AML-193 (cell line): Measurements from ENCODE around the gene NR4A3.
"Not testable (repeated sequence)": the region's sequence is repeated elsewhere in the genome, so short reads cannot be mapped to it uniquely, and the experiment has no call there.

Experiments
- DNase-seq, 2 experiments: peaks; one replicate each; lab custom pipeline; 2025; lab: John Stamatoyannopoulos, UW

Gene NR4A3

DNA sequence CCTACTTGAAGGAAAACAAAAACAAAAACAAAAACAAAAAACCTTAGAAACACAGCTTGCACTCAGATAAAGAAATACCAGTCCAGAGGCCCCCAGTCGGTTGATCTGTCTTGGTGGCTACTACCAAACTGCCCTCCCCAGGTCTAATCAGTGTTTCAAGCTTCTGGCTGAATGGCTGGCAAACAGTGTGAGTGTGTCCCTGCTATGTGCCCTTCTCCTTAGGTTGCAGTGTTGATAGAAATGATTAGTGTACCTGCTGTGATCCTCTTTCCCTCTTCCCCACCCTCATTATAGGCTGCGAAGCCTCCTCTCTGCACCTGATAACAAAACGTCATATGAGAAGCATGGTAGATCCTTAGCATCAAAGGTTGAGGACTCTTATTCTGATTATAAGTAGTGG is 12.8 kb downstream of the NR4A3 start:
- no peak for DNase-seq

DNA sequence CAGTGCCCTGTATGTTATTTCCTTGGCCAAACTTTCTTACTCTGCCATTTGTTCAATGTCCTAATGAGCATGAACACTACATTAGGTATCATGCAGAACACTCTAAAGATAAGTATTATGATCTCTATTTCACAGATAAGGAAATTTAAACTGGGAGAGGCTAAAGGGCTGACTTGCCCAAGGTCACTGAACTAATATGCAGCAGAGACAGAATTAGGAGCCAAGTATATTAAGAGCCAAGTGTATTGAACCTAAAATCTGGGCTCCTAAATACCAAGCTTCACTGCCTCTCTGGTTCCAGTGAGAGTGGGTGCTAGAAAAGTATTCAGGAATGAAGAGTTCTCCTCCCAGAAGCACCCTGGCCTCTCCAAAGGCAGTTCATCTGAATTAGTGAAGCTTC is 13.5 kb downstream of the NR4A3 start:
- no peak for DNase-seq

DNA sequence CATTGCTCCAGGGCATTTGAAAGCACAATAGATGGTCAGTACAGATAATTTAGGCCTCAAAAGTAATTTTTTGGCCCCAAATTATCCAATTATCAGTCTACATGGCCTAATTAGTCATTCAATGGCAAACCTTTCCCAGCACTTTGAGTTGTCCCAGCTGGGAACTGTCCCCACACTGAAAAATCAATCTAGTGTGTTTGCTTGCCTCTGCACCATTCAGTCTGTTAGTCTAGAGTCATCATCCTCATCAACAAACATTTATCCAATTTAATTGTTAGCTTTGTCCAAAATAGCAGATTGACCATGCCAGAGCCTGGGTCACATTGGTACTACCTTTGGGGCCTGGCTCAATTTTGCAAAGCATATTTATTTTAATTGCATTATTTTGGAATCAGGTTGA is 13.9 kb downstream of the NR4A3 start:
- DNase-seq: no peak

DNA sequence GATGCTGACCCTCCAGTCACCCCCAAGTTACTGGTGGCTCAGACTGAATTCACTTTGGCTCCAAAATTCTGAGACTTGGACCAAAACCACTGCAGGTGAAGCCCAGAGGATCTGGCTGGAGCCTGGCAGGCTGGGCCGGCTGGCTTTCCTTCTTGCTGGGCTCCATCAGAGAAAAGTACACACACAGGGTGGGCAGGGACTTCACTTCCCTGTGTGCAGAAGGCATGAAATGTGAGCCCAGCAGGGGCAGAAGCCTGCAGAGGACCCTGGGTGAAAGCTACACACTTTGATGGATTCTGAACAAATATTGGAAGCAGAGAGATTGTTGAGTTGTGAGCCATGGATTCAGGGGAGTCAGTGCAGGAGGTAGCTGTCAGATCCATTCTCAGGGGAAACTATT is 18.4 kb downstream of the NR4A3 start:
- DNase-seq: no peak

DNA sequence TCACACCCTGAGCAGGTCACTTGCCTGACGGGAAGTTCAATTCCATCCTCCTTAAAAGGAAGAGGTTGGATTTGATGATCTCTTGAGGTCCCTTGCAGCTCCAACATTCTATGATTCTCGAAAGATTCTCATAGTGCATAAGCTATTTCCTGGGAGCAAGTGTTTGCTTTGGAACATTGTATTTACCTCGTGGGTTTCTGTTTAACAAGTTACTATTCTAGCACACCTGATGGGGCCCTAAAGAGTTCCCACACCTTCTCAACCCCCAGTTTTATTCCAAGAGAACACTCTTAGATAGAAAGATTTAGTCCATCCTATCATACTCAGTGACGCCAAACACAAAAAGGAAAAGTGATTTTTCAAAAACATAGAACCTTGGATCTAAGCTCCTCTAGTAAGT is 23.4 kb downstream of the NR4A3 start:
- DNase-seq: no peak

DNA sequence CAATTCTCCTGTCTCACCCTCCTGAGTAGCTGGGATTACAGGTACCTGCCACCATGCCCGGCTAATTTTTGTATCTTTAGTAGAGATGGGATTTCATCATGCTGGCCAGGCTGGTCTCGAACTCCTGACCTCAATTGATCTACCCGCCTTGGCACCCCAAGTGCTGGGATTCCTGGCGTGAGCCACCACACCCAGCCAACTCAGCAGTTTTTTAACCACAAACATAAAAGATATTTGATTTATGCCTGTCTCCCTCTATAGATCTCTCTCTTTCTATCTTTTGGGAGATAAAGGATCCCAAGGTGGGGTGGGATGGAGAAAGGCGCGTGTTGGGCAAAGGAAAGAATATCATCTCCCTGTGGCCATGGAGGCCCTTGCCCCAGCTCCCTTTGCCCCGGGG is 26.8 kb downstream of the NR4A3 start:
- no peak for DNase-seq

DNA sequence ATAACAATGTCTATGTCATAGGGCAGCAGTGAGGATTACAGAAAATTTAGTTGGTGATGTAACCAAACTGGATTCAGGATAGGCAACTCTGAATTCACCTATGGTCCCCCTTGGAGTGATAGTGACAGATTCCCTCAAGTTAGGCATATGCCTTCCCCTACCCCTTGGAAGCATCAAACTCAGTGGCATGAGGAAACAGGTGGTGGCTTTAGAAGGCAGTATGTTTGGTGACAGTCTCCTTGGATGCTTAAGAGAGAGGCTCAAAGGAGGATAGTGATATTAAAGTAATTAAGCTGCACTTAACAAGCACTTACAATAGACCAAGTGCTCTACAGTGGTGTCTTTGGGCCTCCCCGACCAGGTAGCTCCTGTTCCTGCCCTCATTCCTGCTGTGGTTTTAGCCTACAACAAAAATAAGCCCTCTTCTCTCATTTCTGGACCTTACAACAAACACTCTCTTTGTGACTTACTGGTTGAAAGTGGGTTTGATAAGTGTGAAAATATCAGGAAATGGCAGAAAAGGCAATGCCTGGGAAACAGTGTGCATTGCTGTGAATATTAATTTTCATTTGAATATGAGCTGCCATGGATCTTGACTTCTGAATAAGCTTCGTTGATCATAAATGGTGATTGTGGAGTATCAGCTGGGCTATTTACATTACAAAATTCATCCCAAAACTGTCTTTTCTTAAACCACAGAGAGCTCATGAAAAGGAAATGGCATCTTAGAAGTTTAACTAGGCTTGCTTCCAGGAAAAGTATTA is 29.2 kb downstream of the NR4A3 start:
- no peak for DNase-seq

DNA sequence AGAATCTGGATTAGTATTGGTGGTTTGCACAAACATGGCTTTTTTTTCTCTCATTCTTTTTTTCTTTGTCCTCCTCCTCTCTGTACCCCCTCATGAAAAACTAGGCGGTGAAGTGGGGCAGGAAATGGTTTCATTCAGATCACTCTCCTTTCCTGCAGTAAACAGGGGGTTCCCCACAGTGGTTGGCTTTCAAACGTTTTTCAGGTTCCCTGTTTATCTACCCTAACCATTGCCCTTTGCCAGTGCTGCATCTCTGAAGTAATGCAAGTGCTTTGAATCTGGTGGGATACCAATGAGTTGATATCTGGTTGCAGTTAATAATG is 29.8 kb downstream of the NR4A3 start:
- no peak for DNase-seq

DNA sequence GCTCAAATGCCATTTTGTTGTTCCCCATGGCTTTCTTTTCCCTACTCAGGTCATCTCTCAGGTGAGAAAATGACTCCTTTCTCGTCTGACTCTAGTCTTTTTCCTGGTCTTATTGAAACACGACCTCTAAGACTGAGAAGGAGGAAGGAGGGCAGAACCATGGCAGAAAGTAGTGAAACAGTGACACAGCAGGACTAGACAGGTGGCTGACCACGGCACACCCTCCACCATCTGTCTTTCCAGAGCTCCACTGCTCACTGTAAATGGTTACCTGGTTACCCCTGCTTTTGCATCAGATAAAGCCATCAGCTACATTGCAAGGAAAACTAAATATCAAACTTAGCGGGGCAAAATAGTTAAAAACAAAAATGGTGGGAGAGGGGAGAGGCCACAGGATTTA is 30.9 kb downstream of the NR4A3 start:
- no peak for DNase-seq

DNA sequence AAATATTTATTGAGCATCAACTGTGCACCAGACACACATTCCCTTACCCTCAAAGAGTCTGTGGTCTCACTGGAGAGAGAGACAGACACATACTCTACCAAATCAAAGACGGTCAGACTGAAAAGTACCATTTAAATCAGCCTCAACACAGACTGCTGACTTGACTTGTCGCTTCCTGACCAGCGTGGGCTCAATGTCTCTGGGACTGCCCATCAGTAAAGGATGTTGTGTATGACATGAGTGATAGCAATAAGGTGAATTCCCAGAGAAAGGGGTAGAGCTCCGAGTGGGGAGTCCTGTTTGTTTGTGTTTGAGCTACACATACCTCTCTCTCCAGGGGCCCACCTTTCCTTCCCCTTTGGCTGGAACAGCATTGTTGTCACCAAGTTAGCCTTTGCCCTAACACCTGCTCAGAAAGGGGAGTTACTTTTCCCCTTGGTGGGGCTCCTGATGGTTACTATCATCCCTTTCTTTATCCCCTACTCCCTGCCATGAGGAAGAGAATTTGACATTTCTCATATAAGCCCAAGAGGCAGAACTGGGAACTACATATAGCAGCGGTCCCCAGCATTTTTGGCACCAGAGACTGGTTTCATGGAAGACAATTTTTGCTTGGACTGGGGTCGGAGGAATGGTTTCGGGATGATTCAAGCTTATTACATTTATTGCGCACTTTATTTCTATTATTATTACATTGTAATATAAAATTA is 33.9 kb downstream of the NR4A3 start:
- DNase-seq: no peak

DNA sequence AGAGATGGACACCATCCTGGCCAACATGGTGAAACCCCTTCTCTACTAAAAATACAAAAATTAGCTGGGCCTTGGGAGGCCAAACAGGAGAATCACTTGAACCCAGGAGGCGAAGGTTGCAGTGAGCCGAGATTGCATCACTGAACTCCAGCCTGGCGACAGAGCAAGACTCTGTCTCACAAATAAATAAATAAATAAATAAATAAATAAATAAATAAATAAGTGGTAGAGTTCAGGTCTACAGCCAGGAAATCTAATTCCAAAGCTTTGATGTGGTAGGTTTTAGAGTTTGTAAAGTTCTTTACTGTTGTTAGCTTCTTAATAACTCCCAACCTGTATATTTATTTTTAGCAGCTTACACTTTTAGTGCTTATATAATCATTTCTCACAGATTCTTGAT is 35.9 kb downstream of the NR4A3 start:
- DNase-seq: not testable (repeated sequence)

DNA sequence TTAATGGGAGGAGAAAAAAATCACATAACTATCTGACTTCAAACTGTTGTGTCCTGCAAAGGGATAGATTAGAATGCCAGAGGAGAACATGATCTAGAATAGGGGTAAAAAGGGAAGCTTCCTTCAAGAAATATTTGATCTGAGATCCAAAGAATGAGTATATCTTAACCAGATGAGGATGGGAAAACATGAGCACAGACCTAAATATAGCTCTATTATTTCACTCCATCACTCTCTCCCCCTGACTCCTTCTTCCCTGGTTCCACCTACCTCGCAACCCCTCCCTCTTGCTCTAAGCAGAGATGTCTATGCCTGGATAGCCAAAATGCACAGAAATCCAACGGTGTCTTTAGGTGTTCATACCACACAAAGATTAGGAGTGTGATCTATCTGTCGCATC is 36.4 kb downstream of the NR4A3 start:
- no peak for DNase-seq

DNA sequence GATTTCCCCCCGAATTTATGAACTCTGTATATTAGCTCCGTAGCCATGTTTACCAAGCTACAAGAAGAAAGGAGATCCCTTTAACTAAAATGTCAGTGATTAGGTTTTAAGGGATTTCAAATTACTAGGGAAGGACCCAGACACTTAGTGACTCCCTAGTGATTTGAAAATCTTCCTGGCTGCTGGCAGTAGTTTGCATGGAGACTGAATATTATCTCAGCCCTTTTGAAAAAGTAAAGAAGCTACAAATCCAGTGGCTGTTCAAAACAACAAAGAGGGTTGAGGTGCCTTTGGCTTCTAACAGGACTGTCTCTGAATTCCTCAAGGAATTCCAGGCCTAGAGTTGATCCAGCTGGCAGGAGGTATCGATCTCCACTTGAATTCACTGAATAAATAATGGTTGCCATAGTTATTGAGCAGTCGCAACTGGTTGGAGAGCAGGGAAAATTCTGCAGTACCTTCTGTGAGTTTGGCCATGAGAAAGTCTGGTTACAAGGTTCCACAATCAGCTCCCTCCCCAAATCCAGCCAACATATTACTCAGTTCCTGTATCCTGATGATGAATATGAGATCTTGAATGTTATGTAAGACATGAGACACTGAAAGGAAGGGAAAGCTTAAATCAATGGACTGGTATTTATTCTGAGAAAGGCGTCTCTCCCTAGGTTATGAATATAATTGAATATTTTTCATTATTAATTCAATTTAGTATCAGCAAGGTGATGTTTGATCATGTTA is 37.7 kb downstream of the NR4A3 start:
- no peak for DNase-seq

DNA sequence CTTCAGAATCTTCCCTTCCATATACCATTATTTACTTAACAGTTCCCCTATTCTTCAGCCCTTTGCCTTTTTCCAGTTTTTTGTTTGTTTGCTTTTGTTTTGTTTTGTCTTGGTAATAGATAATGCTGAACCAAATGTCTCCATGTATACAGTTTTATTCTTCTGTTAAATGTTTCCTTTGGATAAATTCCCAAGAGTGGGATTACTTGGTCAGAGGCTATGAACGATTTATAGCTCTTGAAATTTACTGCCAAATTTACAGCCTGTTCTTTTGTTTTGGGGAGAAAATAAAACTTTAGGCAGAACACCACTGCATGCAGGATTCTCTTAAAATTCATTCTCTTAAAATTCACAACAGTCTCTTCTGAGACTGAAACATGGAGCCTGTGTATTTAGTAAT is 38.6 kb downstream of the NR4A3 start:
- no peak for DNase-seq

DNA sequence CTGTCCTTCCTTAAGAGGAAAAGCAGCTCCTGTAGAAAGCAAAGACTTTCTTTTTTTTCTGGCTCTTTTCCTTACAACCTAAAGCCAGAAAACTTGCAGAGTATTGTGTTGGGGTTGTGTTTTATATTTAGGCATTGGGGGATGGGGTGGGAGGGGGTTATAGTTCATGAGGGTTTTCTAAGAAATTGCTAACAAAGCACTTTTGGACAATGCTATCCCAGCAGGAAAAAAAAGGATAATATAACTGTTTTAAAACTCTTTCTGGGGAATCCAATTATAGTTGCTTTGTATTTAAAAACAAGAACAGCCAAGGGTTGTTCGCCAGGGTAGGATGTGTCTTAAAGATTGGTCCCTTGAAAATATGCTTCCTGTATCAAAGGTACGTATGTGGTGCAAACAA is 42.3 kb downstream of the NR4A3 start:
- no peak for DNase-seq

DNA sequence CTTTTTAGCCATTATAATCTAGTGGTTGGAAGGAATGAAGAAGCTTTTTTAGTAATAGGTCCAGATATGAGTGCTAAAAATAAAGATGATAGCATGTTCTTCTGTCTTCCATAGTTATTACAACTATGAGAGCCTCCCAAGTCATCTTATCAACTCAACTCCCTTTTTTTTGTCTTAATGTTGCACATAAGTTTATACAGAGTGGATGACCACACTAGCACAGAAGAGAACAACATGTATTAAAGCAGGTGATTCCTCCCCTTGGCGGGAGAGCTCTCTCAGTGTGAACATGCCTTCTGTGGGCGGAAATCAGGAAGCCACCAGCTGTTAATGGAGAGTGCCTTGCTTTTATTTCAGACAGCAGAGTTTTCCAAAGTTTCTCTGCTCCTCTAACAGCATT is 44.7 kb downstream of the NR4A3 start:
- DNase-seq: no peak

DNA sequence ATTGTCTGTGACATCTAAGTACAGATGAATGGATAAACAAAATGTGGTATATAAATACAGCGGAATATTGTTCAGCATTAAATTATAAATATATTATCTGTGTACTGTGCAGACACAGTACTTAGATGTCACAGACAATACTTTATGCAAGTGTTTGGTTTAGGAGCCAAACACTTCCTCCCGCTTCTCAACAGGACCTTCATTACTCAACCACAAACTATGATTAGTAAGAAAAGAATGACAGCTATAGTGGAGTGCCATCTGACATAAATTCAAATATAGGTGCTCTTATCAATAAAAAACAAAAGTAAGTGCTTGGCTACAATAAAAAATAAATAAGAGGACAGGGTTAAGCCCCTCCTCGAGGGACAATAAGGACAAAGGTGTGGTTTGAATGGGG is 45.9 kb downstream of the NR4A3 start:
- DNase-seq: no peak

DNA sequence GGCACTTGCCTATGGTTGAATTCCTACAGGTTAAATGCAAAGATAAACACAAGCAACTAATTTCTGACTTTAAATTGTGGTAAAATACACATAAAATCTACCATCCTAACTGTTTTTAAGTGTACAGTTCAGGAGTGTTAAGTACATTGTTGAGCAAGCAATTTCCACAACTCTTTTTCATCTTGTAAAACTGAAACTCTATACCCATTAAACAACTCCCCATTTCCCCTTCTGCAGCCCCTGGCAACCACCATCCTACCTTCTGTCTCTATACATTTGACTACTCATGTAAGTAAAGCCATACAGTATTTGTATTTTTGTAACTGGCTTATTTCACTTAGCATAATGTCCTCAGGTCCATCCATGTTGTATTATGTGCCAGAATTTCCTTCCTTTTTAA is 46.3 kb downstream of the NR4A3 start:
- DNase-seq: no peak

DNA sequence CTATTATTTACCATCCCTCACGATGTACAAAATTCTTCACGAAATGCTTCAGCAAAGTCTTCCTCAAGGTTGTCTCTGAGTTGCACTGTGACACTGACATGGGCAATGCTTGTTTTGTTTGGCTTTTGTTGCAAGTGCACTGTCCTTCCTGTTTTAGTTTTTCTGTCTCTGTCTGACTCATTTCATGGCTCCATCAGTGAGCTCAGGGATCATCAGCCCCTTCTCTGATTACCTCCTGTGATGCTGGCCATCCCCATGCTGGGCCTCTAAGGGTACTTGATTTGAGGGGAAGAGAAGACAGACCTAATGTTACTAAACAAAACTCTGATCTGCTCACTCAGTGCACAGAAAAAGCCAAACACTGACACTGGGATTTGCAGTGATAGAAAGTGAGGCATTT is 47.2 kb downstream of the NR4A3 start:
- DNase-seq: no peak

DNA sequence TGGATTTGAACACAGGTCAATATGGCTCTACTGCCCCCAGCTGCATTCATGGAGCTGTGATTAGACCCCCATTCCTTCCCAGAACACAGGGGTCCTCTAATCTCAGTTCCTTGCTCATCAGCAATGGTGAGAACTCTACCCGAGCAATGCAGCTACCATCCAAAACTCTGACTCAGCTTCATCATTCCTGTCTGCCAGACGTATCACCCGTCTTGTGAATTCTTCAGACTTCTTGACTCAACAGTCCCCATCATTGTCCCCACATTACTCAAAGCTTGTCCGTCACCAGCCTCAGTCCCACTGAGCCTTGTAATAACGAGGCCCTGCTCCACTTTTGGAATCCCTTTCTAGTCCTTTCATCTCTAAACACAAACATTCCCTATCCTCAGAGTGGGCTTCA is 48.4 kb downstream of the NR4A3 start:
- no peak for DNase-seq

DNA sequence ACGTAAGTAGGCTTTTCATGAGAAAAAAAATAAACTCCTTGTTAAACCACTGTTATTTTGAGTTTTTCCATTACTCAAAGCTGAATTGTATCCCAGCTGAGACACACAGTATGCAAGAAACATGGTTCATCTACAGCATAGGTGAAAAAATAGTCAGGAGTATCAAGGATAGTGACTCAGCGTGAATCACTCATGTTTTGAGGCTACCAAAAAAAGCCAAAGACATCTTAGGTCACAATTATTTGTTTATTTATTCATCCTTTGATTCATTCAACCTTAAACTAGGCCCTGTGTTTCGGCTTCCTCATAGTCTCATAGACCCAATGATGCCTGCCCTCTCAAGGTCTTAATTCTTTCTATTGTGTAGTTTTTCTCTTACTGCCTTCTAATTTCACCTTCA is 51.8 kb downstream of the NR4A3 start:
- DNase-seq: no peak

DNA sequence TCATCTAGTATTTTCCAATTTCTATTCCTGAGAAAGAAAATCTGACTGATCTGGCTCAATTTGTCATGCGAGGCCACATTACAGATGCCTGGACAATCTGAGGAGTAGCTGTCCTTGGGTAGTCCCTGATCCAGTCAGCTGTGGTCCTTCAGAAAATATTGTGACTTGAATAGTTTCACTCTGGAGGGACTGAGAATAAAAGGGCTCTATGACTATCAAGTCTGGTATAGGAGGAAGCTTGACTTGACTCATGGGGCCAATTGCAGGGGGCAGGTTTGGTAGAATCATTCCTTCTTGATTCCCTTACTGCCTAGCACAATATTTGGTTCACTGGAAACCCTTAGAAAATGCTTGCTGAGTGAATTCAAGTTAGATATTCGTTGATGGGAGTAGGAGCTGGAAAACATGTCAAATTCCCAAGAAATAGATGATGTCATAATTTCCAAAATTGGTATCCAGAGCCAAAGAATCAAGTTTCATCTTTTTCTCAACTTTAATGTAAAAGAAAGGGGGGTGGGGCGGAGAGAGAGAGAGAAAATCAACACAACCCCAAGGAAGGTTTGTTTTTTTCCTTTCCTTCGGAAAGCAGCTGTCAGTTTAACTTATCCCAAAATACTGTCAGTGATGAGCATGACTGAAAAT is 52.4 kb downstream of the NR4A3 start:
- no peak for DNase-seq

DNA sequence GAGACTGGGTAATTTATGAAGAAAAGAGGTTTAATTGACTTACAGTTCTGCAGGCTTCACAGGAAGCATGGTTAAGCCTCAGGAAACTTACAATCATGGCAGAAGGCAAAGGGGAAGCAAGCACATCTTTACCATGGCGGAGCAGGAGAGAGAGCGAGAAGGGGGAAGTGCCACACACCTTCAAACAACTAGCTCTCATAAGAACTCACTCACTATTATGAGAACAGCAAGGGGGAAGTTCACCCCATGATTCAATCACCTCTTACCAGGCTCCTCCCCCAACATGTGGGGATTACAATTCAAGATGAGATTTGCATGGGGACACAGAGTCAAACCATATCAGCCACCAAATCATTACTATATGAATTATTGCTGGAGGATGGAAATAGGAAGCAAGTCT is 54.5 kb downstream of the NR4A3 start:
- DNase-seq: no peak
